Epithelial cell of esophagus (primary cell): ENCODE data around the gene CNGA1.

Experiments used
- DNase-seq: peaks from one replicate; pipeline ENCODE4 v3.0.0; 2010; ENCODE audit warnings: low read depth
- H3K4me3 ChIP-seq: 2 replicates; pipeline ENCODE4 v1.5.1; 2011; ENCODE audit warnings: mild to moderate bottlenecking, low read length, control low read depth
- CTCF ChIP-seq: IDR thresholded peaks from 2 replicates; pipeline ENCODE4 v1.5.1; 2011; ENCODE audit warnings: low read depth, mild to moderate bottlenecking, low read length, control low read depth, inconsistent platforms; ENCODE audit not compliant: insufficient read depth; ENCODE audit errors: missing control alignments

Gene CNGA1

GRCh38 chr4:48047896-48048295 lies 31.4 kb upstream of the CNGA1 start:
- no peak for TF ChIP-seq CTCF
- H3K4me3 ChIP-seq, result no peak overlapping the region
- no peak for DNase-seq

- no peak overlapping the region for H3K4me3 ChIP-seq
- no peak for DNase-seq
- TF ChIP-seq CTCF, result no peak
Measured at GRCh38 chr4:48047421-48047844, 31.0 kb upstream of the CNGA1 start.

- H3K4me3 ChIP-seq, result no peak overlapping the region
- no peak for DNase-seq
- TF ChIP-seq CTCF, result no peak
Measured at GRCh38 chr4:48046059-48046458, 29.6 kb upstream of the CNGA1 start.

- no peak for TF ChIP-seq CTCF
- no peak overlapping the region for H3K4me3 ChIP-seq
- no peak for DNase-seq
Measured at GRCh38 chr4:48044298-48044697, 27.8 kb upstream of the CNGA1 start.

GRCh38 chr4:48043504-48043903 lies 27.0 kb upstream of the CNGA1 start:
- no peak for TF ChIP-seq CTCF
- no peak for DNase-seq
- no peak overlapping the region for H3K4me3 ChIP-seq

GRCh38 chr4:48042979-48043461 lies 26.5 kb upstream of the CNGA1 start:
- peak; percentile 44 for DNase-seq
- TF ChIP-seq CTCF, result no peak
- no peak overlapping the region for H3K4me3 ChIP-seq

GRCh38 chr4:48041535-48042137 lies 25.2 kb upstream of the CNGA1 start:
- TF ChIP-seq CTCF, result no peak
- no peak for DNase-seq
- H3K4me3 ChIP-seq, result no peak overlapping the region
